Panc1 (cell line): Measurements from ENCODE around the gene MYH8. TPM values are rescaled to one million over a fixed set of nuclear protein-coding genes. Genes with fewer than 3 reads are reported as not detected.

Source experiments
- ATAC-seq: fragments of 200-7000 bp; cut with Tn5 transposase; 2 replicates; pipeline ENCODE4 v1.9.1; 2020; ENCODE audit warnings: mild to moderate bottlenecking, moderate library complexity
- Bru-seq: library from RNA; stranded (reverse); fragments of 400-500 nt; gene quantifications from one replicate; lab custom pipeline; 2021; lab: Mats Ljungman, UMichigan
- BruChase-seq, 2 experiments: library from RNA; stranded (reverse); fragments of 400-500 nt; gene quantifications; one replicate each; lab custom pipeline; 2021; lab: Mats Ljungman, UMichigan
- BruUV-seq: library from RNA; stranded (reverse); fragments of 400-500 nt; replicated peaks from 2 replicates; lab custom pipeline; 2021; lab: Mats Ljungman, UMichigan
- CTCF ChIA-PET: fragments of 300-600 bp; sonication (Branson Sonifier 250); formaldehyde crosslinking; loops from one replicate; lab custom pipeline; 2022; ENCODE audit warnings: antibody characterized with exemption; lab: Charles Lee
- POLR2A ChIA-PET: fragments of 300-600 bp; sonication (Branson Sonifier 250); formaldehyde crosslinking; loops from one replicate; lab custom pipeline; 2022; ENCODE audit warnings: antibody characterized with exemption; lab: Charles Lee
- DNase-seq: peaks from one replicate; pipeline ENCODE4 v3.0.0-alpha.2; 2010; ENCODE audit warnings: low read depth, low spot score
- H3K27ac ChIP-seq: 2 replicates; pipeline ENCODE4 v1.5.1; 2011; ENCODE audit warnings: mild to moderate bottlenecking, low read length, inconsistent platforms
- H3K27me3 ChIP-seq: fragments of 200-500 bp; sonication (Bioruptor generic); 2 replicates; pipeline ENCODE4 v1.6.0; 2014; ENCODE audit warnings: low read length, inconsistent platforms; ENCODE audit not compliant: control insufficient read depth, insufficient read depth
- H3K36me3 ChIP-seq: fragments of 200-500 bp; sonication (Bioruptor generic); 2 replicates; pipeline ENCODE4 v1.5.1; 2014; ENCODE audit warnings: inconsistent platforms, mild to moderate bottlenecking, low read length, moderate library complexity; ENCODE audit not compliant: control insufficient read depth, insufficient read depth
- H3K4me1 ChIP-seq: 2 replicates; pipeline ENCODE4 v1.5.1; 2011; ENCODE audit warnings: inconsistent platforms, mild to moderate bottlenecking, low read length, moderate library complexity; ENCODE audit not compliant: control insufficient read depth, insufficient read depth
- H3K4me3 ChIP-seq, 2 experiments: 2 replicates each; pipeline ENCODE4 v1.5.1; 2011 to 2012; ENCODE audit warnings: low read depth in 2 of 2, low read length in 2 of 2, mild to moderate bottlenecking in 2 of 2, inconsistent platforms in 1 of 2, moderate library complexity in 1 of 2
- H3K9me3 ChIP-seq: fragments of 200-500 bp; sonication (Bioruptor generic); 2 replicates; pipeline ENCODE4 v1.5.1; 2014; ENCODE audit warnings: low read depth, mild to moderate bottlenecking, inconsistent platforms, low read length, moderate library complexity; ENCODE audit not compliant: control insufficient read depth, insufficient read depth
- CTCF ChIP-seq: fragments of 450-650 bp; IDR thresholded peaks from 2 replicates; pipeline ENCODE4 v1.5.1; 2017; ENCODE audit warnings: mild to moderate bottlenecking
- POLR2AphosphoS5 ChIP-seq: IDR thresholded peaks from 2 replicates; pipeline ENCODE4 v1.6.1; 2012; ENCODE audit warnings: mild to moderate bottlenecking, low read depth, low read length, moderate library complexity
- REST ChIP-seq, 2 experiments: IDR thresholded peaks; 2 replicates each; pipeline ENCODE4 v1.6.1; 2011 to 2012; ENCODE audit warnings: low read depth in 2 of 2, control low read depth in 1 of 2, low read length in 1 of 2, mild to moderate bottlenecking in 1 of 2, moderate library complexity in 1 of 2; ENCODE audit not compliant: insufficient read depth in 1 of 2
- SIN3A ChIP-seq: IDR thresholded peaks from 2 replicates; pipeline ENCODE4 v1.6.1; 2012; ENCODE audit warnings: low read depth, mild to moderate bottlenecking, low read length, moderate library complexity, borderline replicate concordance; ENCODE audit not compliant: insufficient read depth
- TCF7L2 ChIP-seq: IDR thresholded peaks from 2 replicates; pipeline ENCODE4 v1.6.1; 2011; ENCODE audit warnings: mild to moderate bottlenecking, low read depth, low read length, inconsistent platforms
- in situ Hi-C: cut with HindIII; loops from 2 replicates; pipeline ENCODE4 v1.10.0; 2016; ENCODE audit warnings: low sequenced_read_pairs, low pct_unique_long_range_greater_than_20kb
- intact Hi-C: fragments of 100-400 bp; cut with micrococcal nuclease; formaldehyde crosslinking; loops from one replicate; pipeline ENCODE4 v1.10.0; 2022; ENCODE audit not compliant: unreplicated experiment
- long read RNA-seq: library from polyadenylated mRNA; unstranded; transcript quantifications from one replicate; pipeline ENCODE4 v2.0.0, GENCODE V29; 2021; ENCODE audit not compliant: unreplicated experiment
- polyA plus RNA-seq: library from polyadenylated mRNA; unstranded; fragments of >200 nt; gene quantifications from one replicate; pipeline ENCODE4 v1.2.1, GENCODE V29; 2012; ENCODE audit warnings: missing spikeins; ENCODE audit not compliant: insufficient read length
- total RNA-seq: library from RNA; stranded (reverse); gene quantifications from one replicate; pipeline ENCODE4 v1.2.1, GENCODE V29; 2021; ENCODE audit not compliant: unreplicated experiment

MYH8 gene
- total RNA-seq, result not detected
- polyA plus RNA-seq, result not detected
- Bru-seq, nascent RNA, result not detected
- BruChase-seq, experiment 1, labeled RNA remaining after a 2-hour chase, result not detected
- BruChase-seq, experiment 2, labeled RNA remaining after a 6-hour chase, result not detected
- long read RNA-seq, result 0 reads

- Histone ChIP-seq H3K4me1 (no peaks in the 10 kb centered on the region), H3K9me3 (no peaks in the 10 kb centered on the region), H3K36me3 (no peaks in the 10 kb centered on the region), H3K4me3 (no peak within 1 kb of the TSS), H3K27ac (no peak within 1 kb of the TSS), H3K27me3 (no peaks in the 10 kb centered on the region)
- intact Hi-C loops (no loop called here), in situ Hi-C loops (no loop called here)
- ATAC-seq (no peak), DNase-seq (no peak)
- CTCF ChIA-PET, result interaction anchor here (0.6 kb wide), 1 partner anchor 120 kb away, joined by 3 read pairs; no protein-coding TSS in a partner anchor
- no TSS peak for BruUV-seq
- no peak for TF ChIP-seq POLR2AphosphoS5
- no peak for TF ChIP-seq REST (IDR thresholded peaks at IDR 0.05; ENCODE audit: insufficient read depth in 1 of 2, low read depth in 2 of 2, low read length in 1 of 2)
- no peak for TF ChIP-seq SIN3A
- TF ChIP-seq TCF7L2, result no peak
- TF ChIP-seq CTCF, result no peak
- POLR2A ChIA-PET, result no interaction called here
Observed at GRCh38 chr17:10421900-10422542, at the start of gene MYH8. TSS of gene MYH8 (minus strand) at chr17:10421950. CDS start at chr17:10420227, 1,723 bp downstream.

- Histone ChIP-seq H3K27ac (no peak within 1 kb of the TSS), H3K36me3 (no peaks in the 10 kb centered on the region), H3K27me3 (no peaks in the 10 kb centered on the region), H3K4me1 (no peaks in the 10 kb centered on the region), H3K4me3 (no peak within 1 kb of the TSS), H3K9me3 (no peaks in the 10 kb centered on the region)
- in situ Hi-C loops (no loop called here), intact Hi-C loops (no loop called here)
- no TSS peak for BruUV-seq
- ChIA-PET CTCF (no interaction called here), POLR2A (no interaction called here)
- DNase-seq (no peak), ATAC-seq (no peak)
- TF ChIP-seq CTCF (no peak), POLR2AphosphoS5 (no peak), REST (IDR thresholded peaks at IDR 0.05; ENCODE audit: insufficient read depth in 1 of 2, low read depth in 2 of 2, low read length in 1 of 2) (no peak), TCF7L2 (no peak), SIN3A (no peak)
Observed at GRCh38 chr17:10469459-10469858, 47.7 kb upstream of the MYH8 start, which contains the start of gene MYH4. TSS of gene MYH4 (minus strand) at chr17:10469559. CDS start at chr17:10466745, 2,814 bp downstream.
